Activated CD8-positive, alpha-beta T cell treated with anti-CD3 and anti-CD28 coated beads, Interleukin-2, amount 10 ng/mL, durations not matched to agents 7 days and 5 days (primary cell): ENCODE results near the gene NTRK2. TPM values are rescaled to one million over a fixed set of nuclear protein-coding genes. Genes with fewer than 3 reads are reported as not detected.
"Not testable (repeated sequence)": the region's sequence is repeated elsewhere in the genome, so short reads cannot be mapped to it uniquely, and the experiment has no call there.

Experiments
- ATAC-seq: fragments of 150-1000 bp; cut with Tn5 transposase; one replicate; pipeline ENCODE4 v1.10.0; 2021; ENCODE audit warnings: moderate library complexity
- CTCF ChIA-PET: fragments of 350-600 bp; sonication (Branson Sonifier 250); formaldehyde crosslinking; loops from one replicate; lab custom pipeline; 2021; ENCODE audit warnings: antibody characterized with exemption; lab: Charles Lee
- POLR2A ChIA-PET: fragments of 350-600 bp; sonication (Branson Sonifier 250); formaldehyde crosslinking; loops from one replicate; lab custom pipeline; 2021; ENCODE audit warnings: antibody characterized with exemption; lab: Charles Lee
- DNase-seq: peaks from one replicate; pipeline ENCODE4 v3.0.0-alpha.2; 2020
- H3K27ac Mint-ChIP-seq: one replicate; pipeline ENCODE4 v1.8.0; 2021; ENCODE audit warnings: mild to moderate bottlenecking, mixed read lengths
- H3K27me3 Mint-ChIP-seq: one replicate; pipeline ENCODE4 v1.8.0; 2021; ENCODE audit warnings: low read depth, mixed read lengths
- H3K36me3 Mint-ChIP-seq: one replicate; pipeline ENCODE4 v1.8.0; 2021; ENCODE audit warnings: low read depth, mixed read lengths
- H3K4me1 Mint-ChIP-seq: one replicate; pipeline ENCODE4 v1.8.0; 2021; ENCODE audit warnings: low read depth, mixed read lengths
- H3K4me3 Mint-ChIP-seq: one replicate; pipeline ENCODE4 v1.8.0; 2021; ENCODE audit warnings: mild to moderate bottlenecking, mixed read lengths
- H3K9me3 Mint-ChIP-seq: one replicate; pipeline ENCODE4 v1.8.0; 2022; ENCODE audit warnings: mixed read lengths; ENCODE audit not compliant: insufficient read depth
- total RNA-seq, 2 experiments: library from RNA; stranded (reverse); gene quantifications; one replicate each; pipeline ENCODE4 v1.2.3, GENCODE V29; 2021

NTRK2 gene
- total RNA-seq, 2 experiments from 2014 or later: 0.05 TPM

GRCh38 chr9:84897362-84898094, 228.0 kb downstream of the NTRK2 start:
- Mint-ChIP-seq H3K27me3 (no peaks in the 10 kb centered on the region), H3K4me3 (no peak overlapping the region), H3K27ac (no peak overlapping the region), H3K9me3 (no peaks in the 10 kb centered on the region), H3K4me1 (no peaks in the 10 kb centered on the region), H3K36me3 (no peaks in the 10 kb centered on the region)
- ATAC-seq (no peak), DNase-seq (no peak)
- ChIA-PET CTCF (no interaction called here), POLR2A (no interaction called here)

GRCh38 chr9:84898188-84898587, 228.7 kb downstream of the NTRK2 start:
- Mint-ChIP-seq H3K36me3 (no peaks in the 10 kb centered on the region), H3K27ac (no peak overlapping the region), H3K9me3 (no peaks in the 10 kb centered on the region), H3K4me3 (no peak overlapping the region), H3K4me1 (no peaks in the 10 kb centered on the region), H3K27me3 (no peaks in the 10 kb centered on the region)
- ChIA-PET POLR2A (no interaction called here), CTCF (no interaction called here)
- ATAC-seq (no peak), DNase-seq (no peak)

GRCh38 chr9:84898618-84899017, 229.1 kb downstream of the NTRK2 start:
- CTCF ChIA-PET, POLR2A ChIA-PET, H3K4me3 Mint-ChIP-seq: not testable (repeated sequence)

GRCh38 chr9:84899326-84899725, 229.8 kb downstream of the NTRK2 start:
- Mint-ChIP-seq H3K27me3 (no peaks in the 10 kb centered on the region), H3K9me3 (no peaks in the 10 kb centered on the region), H3K36me3 (no peaks in the 10 kb centered on the region), H3K4me1 (no peaks in the 10 kb centered on the region), H3K27ac (no peak overlapping the region), H3K4me3 (no peak overlapping the region)
- ATAC-seq (no peak), DNase-seq (no peak)
- ChIA-PET CTCF (no interaction called here), POLR2A (no interaction called here)

More at GRCh38 chr9:84898618-84899017, 229.1 kb downstream of the NTRK2 start:
- ATAC-seq, H3K36me3 Mint-ChIP-seq, H3K27me3 Mint-ChIP-seq, H3K27ac Mint-ChIP-seq, H3K4me1 Mint-ChIP-seq, H3K9me3 Mint-ChIP-seq, DNase-seq: not testable (repeated sequence)

- ChIA-PET CTCF (no interaction called here), POLR2A (no interaction called here)
- no peak for ATAC-seq
- DNase-seq: no peak
- Mint-ChIP-seq H3K4me1 (no peaks in the 10 kb centered on the region), H3K9me3 (no peaks in the 10 kb centered on the region), H3K27me3 (no peaks in the 10 kb centered on the region), H3K36me3 (no peaks in the 10 kb centered on the region), H3K27ac (no peak overlapping the region), H3K4me3 (no peak overlapping the region)
Measured at GRCh38 chr9:84900421-84900820, 230.9 kb downstream of the NTRK2 start.

GRCh38 chr9:84903963-84904362, 234.4 kb downstream of the NTRK2 start:
- no peaks in the 10 kb centered on the region for H3K9me3 Mint-ChIP-seq

GRCh38 chr9:84916769-84917168, 247.2 kb downstream of the NTRK2 start:
- Mint-ChIP-seq H3K27me3 (no peaks in the 10 kb centered on the region), H3K9me3 (no peaks in the 10 kb centered on the region), H3K4me3 (no peak overlapping the region), H3K27ac (no peak overlapping the region), H3K4me1 (no peaks in the 10 kb centered on the region), H3K36me3 (no peaks in the 10 kb centered on the region)
- ATAC-seq (no peak), DNase-seq (no peak)
- ChIA-PET CTCF (no interaction called here), POLR2A (no interaction called here)

More at GRCh38 chr9:84903963-84904362, 234.4 kb downstream of the NTRK2 start:
- Mint-ChIP-seq H3K27me3 (no peaks in the 10 kb centered on the region), H3K36me3 (no peaks in the 10 kb centered on the region), H3K4me3 (no peak overlapping the region), H3K27ac (no peak overlapping the region), H3K4me1 (no peaks in the 10 kb centered on the region)
- ChIA-PET CTCF (no interaction called here), POLR2A (no interaction called here)
- DNase-seq (no peak), ATAC-seq (no peak)

GRCh38 chr9:84917366-84918070, 248.0 kb downstream of the NTRK2 start:
- H3K36me3 Mint-ChIP-seq: no peaks in the 10 kb centered on the region
- ChIA-PET CTCF (no interaction called here), POLR2A (no interaction called here)
- H3K27ac Mint-ChIP-seq: no peak overlapping the region
- H3K9me3 Mint-ChIP-seq: no peaks in the 10 kb centered on the region
- H3K27me3 Mint-ChIP-seq: no peaks in the 10 kb centered on the region
- ATAC-seq (no peak), DNase-seq (no peak)
- no peak overlapping the region for H3K4me3 Mint-ChIP-seq
- no peaks in the 10 kb centered on the region for H3K4me1 Mint-ChIP-seq

- Mint-ChIP-seq H3K36me3 (no peaks in the 10 kb centered on the region), H3K27ac (no peak overlapping the region), H3K27me3 (no peaks in the 10 kb centered on the region), H3K4me3 (no peak overlapping the region), H3K9me3 (no peaks in the 10 kb centered on the region), H3K4me1 (no peaks in the 10 kb centered on the region)
- ChIA-PET POLR2A (no interaction called here), CTCF (no interaction called here)
- DNase-seq (no peak), ATAC-seq (no peak)
Measured at GRCh38 chr9:84919440-84919839, 249.9 kb downstream of the NTRK2 start.

- no peak overlapping the region for H3K27ac Mint-ChIP-seq
- no peaks in the 10 kb centered on the region for H3K36me3 Mint-ChIP-seq
- CTCF ChIA-PET: no interaction called here
- H3K4me1 Mint-ChIP-seq: no peaks in the 10 kb centered on the region
- POLR2A ChIA-PET: no interaction called here
- no peak for ATAC-seq
- H3K4me3 Mint-ChIP-seq: no peak overlapping the region
- no peak for DNase-seq
- H3K9me3 Mint-ChIP-seq: no peaks in the 10 kb centered on the region
- H3K27me3 Mint-ChIP-seq: no peaks in the 10 kb centered on the region
Measured at GRCh38 chr9:84921175-84921574, 251.6 kb downstream of the NTRK2 start.

GRCh38 chr9:84922051-84922450, 252.5 kb downstream of the NTRK2 start:
- Mint-ChIP-seq H3K27ac (no peak overlapping the region), H3K4me1 (no peaks in the 10 kb centered on the region), H3K27me3 (no peaks in the 10 kb centered on the region), H3K4me3 (no peak overlapping the region), H3K36me3 (no peaks in the 10 kb centered on the region), H3K9me3 (no peaks in the 10 kb centered on the region)
- no peak for ATAC-seq
- CTCF ChIA-PET: no interaction called here
- DNase-seq: no peak
- POLR2A ChIA-PET: no interaction called here

- no peaks in the 10 kb centered on the region for H3K4me1 Mint-ChIP-seq
- H3K27ac Mint-ChIP-seq: no peak overlapping the region
- no peak for ATAC-seq
- no peak overlapping the region for H3K4me3 Mint-ChIP-seq
- DNase-seq: no peak
- no peaks in the 10 kb centered on the region for H3K36me3 Mint-ChIP-seq
- H3K9me3 Mint-ChIP-seq: no peaks in the 10 kb centered on the region
- ChIA-PET CTCF (no interaction called here), POLR2A (no interaction called here)
- no peaks in the 10 kb centered on the region for H3K27me3 Mint-ChIP-seq
Measured at GRCh38 chr9:84924266-84924665, 254.7 kb downstream of the NTRK2 start.
